Endothelial cell of coronary artery (primary cell): ENCODE results near the gene KCTD19. TPM values are rescaled to one million over a fixed set of nuclear protein-coding genes. Genes with fewer than 3 reads are reported as not detected.

Experiments
- total RNA-seq: library from RNA; depleted of rRNA; stranded (reverse); fragments of >200 nt; gene quantifications from 2 replicates; pipeline ENCODE4 v1.2.3, GENCODE V29; 2014

Gene KCTD19
- total RNA-seq, result under 0.01 and 0.09 TPM in 2 replicates

DNA sequence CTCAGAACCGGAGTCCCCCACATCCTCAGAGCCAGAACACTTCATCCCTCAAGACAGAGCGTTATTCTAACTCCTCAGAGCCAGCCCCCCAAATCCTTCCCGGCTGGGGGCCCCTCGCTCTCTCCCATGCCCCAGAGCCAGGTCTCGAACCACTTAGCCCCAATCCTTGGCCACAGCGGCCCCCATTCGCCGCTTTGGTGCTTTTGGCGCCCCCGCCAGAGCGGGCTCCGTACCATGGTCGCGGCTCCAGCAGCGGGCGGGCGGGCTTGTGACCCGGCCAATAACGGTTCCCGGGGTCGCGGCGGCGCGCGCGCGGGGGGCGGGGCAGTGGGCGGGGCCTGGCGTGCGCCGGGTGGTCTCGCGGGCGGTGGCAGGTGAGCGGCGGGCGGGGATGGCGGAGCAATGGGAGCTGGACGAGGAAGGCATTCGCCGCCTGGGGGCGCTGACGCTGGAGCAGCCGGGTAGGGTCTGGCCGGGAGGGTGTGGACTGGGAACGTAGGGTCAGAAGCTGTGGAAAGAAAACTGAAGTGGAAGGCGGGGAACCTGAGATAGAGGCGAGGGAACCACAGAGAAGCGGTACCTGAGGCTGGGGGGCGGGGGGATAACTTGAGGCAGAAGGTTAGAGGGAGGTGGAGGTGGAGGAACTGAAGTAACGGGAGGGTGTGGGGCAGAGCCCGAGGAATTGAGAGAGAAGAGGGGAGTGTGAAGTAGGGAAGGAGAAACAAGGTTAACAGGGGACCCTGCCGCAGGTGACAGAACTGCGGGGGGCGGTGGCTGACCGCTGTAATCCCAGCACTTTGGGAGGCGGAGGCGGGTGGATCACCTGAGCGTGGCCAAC, at the start of gene KCTD19, which contains the start of gene LRRC36:
Gene KCTD19, minus strand, starts transcription at position 270 of the 838 bp plus-strand sequence. Its CDS starts 34 bp downstream, at position 236.
Gene LRRC36, plus strand, starts transcription at position 344 of the 838 bp plus-strand sequence. Its CDS starts 48 bp downstream, at position 392.

DNA sequence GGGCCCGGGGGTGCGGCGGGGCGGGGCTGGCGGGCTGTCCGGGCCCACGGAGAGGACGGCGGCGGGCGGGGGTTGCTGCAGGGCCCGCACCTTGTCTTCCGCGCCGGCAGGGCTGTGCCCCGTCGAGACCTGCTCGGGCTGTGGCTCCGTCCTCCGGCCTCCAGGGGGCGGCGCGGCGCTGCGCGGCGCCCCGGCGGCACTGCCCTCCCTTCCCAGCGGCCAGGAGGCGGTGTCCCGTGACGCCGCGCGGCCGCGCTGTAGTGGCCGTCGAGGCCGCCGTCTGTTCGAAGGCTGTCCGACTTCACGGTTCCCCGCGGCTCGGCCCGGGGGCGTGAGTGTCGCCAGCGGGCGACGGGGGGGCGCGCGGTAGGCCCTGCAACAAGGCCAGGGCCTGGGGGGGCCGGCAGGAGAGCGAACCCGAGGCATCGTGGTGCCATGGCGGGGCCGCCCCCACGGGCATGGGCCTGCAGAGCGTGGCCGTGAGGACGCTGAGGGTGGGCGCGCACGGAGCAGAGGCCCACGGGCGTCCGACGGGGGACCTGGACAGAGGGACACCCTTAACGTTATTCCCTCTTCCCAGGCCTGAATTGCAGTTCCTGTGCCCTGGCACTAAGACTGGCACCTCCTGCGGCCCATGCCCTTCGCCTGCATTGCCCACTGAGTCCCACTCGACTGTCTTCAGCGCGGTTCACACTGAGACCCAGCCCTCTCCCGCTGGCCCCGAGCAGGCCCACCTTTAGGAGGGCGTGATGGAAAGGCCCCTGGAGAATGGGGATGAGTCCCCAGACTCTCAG, 47.0 kb downstream of the KCTD19 start, which contains the start of gene PLEKHG4:
Gene PLEKHG4, plus strand, starts transcription at position 237 of the 794 bp plus-strand sequence. Its CDS starts 513 bp downstream, at position 750.

DNA sequence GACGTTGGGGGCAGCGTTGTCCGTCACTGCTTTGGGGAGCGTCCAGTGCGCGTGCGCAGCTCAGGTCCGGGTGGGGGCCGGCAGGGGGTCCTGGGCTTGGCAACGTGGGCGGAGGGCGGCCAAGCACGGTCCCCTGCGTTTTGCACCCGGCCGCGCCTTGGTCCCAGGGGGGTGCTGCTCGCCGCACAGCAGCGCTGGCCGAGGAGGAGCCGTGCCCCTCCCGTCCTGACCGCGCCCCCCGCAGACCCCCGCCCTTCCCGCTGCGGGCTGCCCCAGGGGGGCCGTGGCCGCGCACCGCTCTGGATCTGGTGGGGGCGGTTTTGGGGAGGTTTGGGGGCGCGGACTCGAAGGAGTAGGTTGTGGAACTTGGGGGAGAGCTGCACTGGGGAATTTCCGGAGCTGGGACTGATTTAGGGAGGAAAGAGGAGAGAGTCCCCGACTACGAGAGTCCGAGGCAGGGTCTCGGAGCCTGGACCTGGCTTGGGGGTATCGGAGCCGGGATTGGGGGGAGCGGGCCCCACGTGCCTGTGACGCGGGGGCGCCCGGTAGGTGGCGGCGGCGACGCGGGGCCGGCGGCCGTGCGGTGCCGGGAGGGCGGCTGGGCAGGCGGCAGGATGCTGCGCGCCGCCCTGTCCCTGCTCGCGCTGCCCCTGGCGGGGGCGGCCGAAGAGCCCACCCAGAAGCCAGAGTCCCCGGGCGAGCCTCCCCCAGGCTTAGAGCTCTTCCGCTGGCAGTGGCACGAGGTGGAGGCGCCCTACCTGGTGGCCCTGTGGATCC, 78.0 kb downstream of the KCTD19 start, which contains the start of gene SLC9A5:
Gene SLC9A5, plus strand, starts transcription at position 579 of the 777 bp plus-strand sequence. Its CDS starts 36 bp downstream, at position 615.

DNA sequence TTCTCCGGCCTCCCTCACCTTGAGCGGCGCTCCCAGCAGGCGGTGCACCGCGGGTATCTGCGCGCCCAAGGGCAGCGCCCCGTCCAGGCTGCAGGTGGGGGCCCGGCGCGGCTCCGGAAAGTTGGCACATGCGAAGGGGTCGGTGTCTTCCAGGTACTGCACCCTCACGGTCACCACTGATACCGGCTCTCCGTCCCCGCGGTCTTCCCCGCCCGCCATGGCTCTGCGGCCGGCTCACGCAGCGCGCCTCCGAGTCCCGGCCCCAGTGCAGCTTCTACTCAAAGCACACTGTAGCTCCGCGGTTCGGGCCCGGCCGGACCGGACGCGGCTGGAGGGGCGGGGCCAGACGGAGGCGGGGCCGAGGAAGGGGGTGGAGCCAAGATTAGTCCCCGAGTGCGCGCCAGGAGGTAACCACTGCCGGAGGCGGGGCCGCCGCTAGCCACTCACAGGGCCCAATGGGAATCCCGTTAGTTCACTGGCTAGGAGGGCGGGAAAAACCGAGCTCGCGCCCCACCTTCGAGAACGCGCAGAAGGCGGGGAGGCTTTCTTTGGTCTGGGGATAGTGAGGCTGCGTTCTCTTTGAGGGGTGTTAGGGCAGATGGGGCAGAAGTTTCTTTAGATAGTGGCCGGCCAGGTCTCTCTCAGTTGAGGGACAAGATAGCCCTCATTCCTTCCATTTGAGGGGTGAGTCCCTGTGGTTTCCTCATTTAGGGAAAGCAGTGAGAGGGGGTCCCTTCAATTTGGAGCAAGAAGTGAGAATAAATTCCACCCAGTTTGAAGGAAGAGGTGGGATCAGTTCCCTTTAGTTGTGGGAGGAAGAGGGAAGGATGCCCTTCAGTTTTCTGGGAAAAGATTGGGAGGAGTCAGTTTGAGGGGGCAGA, 79.1 kb downstream of the KCTD19 start, which contains the start of gene FHOD1:
Gene FHOD1, minus strand, starts transcription at position 290 of the 881 bp plus-strand sequence. Its CDS starts 71 bp downstream, at position 219.

Other genes with a start within 250 kb of the KCTD19 start
- gene PHAF1, start 216.8 kb downstream of the KCTD19 start, total RNA-seq, result 10.3 and 12.0 TPM in 2 replicates
- 3.7 and 7.8 TPM in 2 replicates for gene B3GNT9, start 175.7 kb downstream of the KCTD19 start, total RNA-seq
- gene TRADD, start 166.8 kb downstream of the KCTD19 start, total RNA-seq, result 13.9 and 17.1 TPM in 2 replicates
- gene FBXL8, start 166.8 kb downstream of the KCTD19 start, total RNA-seq, result 4.7 and 6.4 TPM in 2 replicates
- gene HSF4, start 162.0 kb downstream of the KCTD19 start, total RNA-seq, result 0.45 and 3.2 TPM in 2 replicates
- gene NOL3, start 156.2 kb downstream of the KCTD19 start, total RNA-seq, result 7.7 and 13.8 TPM in 2 replicates
- gene MATCAP1, start 142.8 kb downstream of the KCTD19 start, total RNA-seq, result 18.4 and 18.9 TPM in 2 replicates
- 2.4 and 9.1 TPM in 2 replicates for gene EXOC3L1, start 136.6 kb downstream of the KCTD19 start, total RNA-seq
- 51.1 and 61.8 TPM in 2 replicates for gene E2F4, start 134.6 kb downstream of the KCTD19 start, total RNA-seq
- 0.72 and 1.2 TPM in 2 replicates for gene ELMO3, start 127.6 kb downstream of the KCTD19 start, total RNA-seq
- 18.4 and 29.7 TPM in 2 replicates for gene TMEM208, start 99.6 kb downstream of the KCTD19 start, total RNA-seq
- gene FHOD1, start 79.3 kb downstream of the KCTD19 start, total RNA-seq, result 26.5 and 29.4 TPM in 2 replicates
- gene SLC9A5, start 77.8 kb downstream of the KCTD19 start, total RNA-seq, result 0.81 and 0.85 TPM in 2 replicates
- 26.9 and 27.6 TPM in 2 replicates for gene PLEKHG4, start 47.2 kb downstream of the KCTD19 start, total RNA-seq
- gene LRRC36, start 74 bp upstream of the KCTD19 start, total RNA-seq, result 0.28 and 2.7 TPM in 2 replicates
- gene TPPP3, start 66.8 kb upstream of the KCTD19 start, total RNA-seq, result 0.18 and 0.28 TPM in 2 replicates
- 5.9 and 6.0 TPM in 2 replicates for gene ZDHHC1, start 89.7 kb upstream of the KCTD19 start, total RNA-seq
- gene HSD11B2, start 104.4 kb upstream of the KCTD19 start, total RNA-seq, result not detected in 2 replicates
- 78.7 and 86.7 TPM in 2 replicates for gene ATP6V0D1, start 154.4 kb upstream of the KCTD19 start, total RNA-seq
- gene AGRP, start 156.8 kb upstream of the KCTD19 start, total RNA-seq, result not detected in 2 replicates
- 43.0 and 68.8 TPM in 2 replicates for gene RIPOR1, start 202.1 kb upstream of the KCTD19 start, total RNA-seq
- 23.4 and 26.3 TPM in 2 replicates for gene CTCF, start 235.8 kb upstream of the KCTD19 start, total RNA-seq